Muscle layer of colon (tissue), 2 donors: ENCODE measurements around the gene SPX.
A peak's percentile ranks its signal among the peaks of the same experiment; 100 is the strongest.

Experiments used
- H3K27ac ChIP-seq: one replicate; pipeline ENCODE4 v1.7.0; 2013; ENCODE audit warnings: low read depth, mild to moderate bottlenecking, low read length, moderate library complexity
- H3K27me3 ChIP-seq, 2 donors: one replicate each; pipeline ENCODE4 v1.7.0; 2013; ENCODE audit warnings: low read length in 2 of 2, mild to moderate bottlenecking in 2 of 2; ENCODE audit not compliant: insufficient read depth in 2 of 2, control insufficient read depth in 1 of 2
- H3K36me3 ChIP-seq: one replicate; pipeline ENCODE4 v1.7.0; 2013; ENCODE audit warnings: mild to moderate bottlenecking, low read length; ENCODE audit not compliant: insufficient read depth
- H3K4me1 ChIP-seq: one replicate; pipeline ENCODE4 v1.7.0; 2013; ENCODE audit warnings: mild to moderate bottlenecking, low read length; ENCODE audit not compliant: insufficient read depth
- H3K4me3 ChIP-seq, 2 donors: one replicate each; pipeline ENCODE4 v1.7.0; 2013; ENCODE audit warnings: low read length in 2 of 2, low read depth in 1 of 2, mild to moderate bottlenecking in 1 of 2, moderate library complexity in 1 of 2
- H3K9ac ChIP-seq: one replicate; pipeline ENCODE4 v1.7.0; 2013; ENCODE audit warnings: low read length
- H3K9me3 ChIP-seq: one replicate; pipeline ENCODE4 v1.7.0; 2013; ENCODE audit warnings: mild to moderate bottlenecking, low read length
- donor health status: abdominal sarcoma.
- donor health status: Adenocarcinoma of cecum.

Gene SPX

GRCh38 chr12:21526053-21526452 lies at the start of gene SPX:
Gene SPX, plus strand, starts transcription at chr12:21526296. Its CDS starts 177 bp downstream, at chr12:21526473.
- Histone ChIP-seq H3K4me1 (peaks cover 16% of the 10 kb centered on the region), H3K4me3 (peak within 1 kb of the TSS; percentile 58 to 64), H3K9me3 (no peaks in the 10 kb centered on the region), H3K36me3 (no peaks in the 10 kb centered on the region), H3K9ac (no peak within 1 kb of the TSS), H3K27me3 (peaks cover 5 to 8% of the 10 kb centered on the region in 2 donors), H3K27ac (no peak within 1 kb of the TSS)

- Histone ChIP-seq H3K27ac (no peak overlapping the region), H3K9me3 (no peaks in the 10 kb centered on the region), H3K27me3 (no peaks in the 10 kb centered on the region), H3K4me1 (no peaks in the 10 kb centered on the region), H3K9ac (no peak overlapping the region), H3K36me3 (peaks cover 42% of the 10 kb centered on the region), H3K4me3 (no peak overlapping the region)
These were observed 49.1 kb upstream of the SPX start for GRCh38 chr12:21476949-21477348.

- H3K4me3 ChIP-seq: no peak overlapping the region
- H3K27ac ChIP-seq: no peak overlapping the region
- peaks cover 45% of the 10 kb centered on the region for H3K36me3 ChIP-seq
- no peaks in the 10 kb centered on the region for H3K9me3 ChIP-seq
- H3K4me1 ChIP-seq: no peaks in the 10 kb centered on the region
- H3K27me3 ChIP-seq: no peaks in the 10 kb centered on the region
- no peak overlapping the region for H3K9ac ChIP-seq
These were observed 47.2 kb upstream of the SPX start for GRCh38 chr12:21478756-21479455.

GRCh38 chr12:21483531-21483930 lies 42.6 kb upstream of the SPX start:
- Histone ChIP-seq H3K27ac (no peak overlapping the region), H3K4me3 (no peak overlapping the region), H3K27me3 (no peaks in the 10 kb centered on the region), H3K9me3 (no peaks in the 10 kb centered on the region), H3K9ac (no peak overlapping the region), H3K4me1 (no peaks in the 10 kb centered on the region), H3K36me3 (peaks cover 29% of the 10 kb centered on the region)

GRCh38 chr12:21485998-21486397 lies 40.1 kb upstream of the SPX start:
- H3K4me1 ChIP-seq: no peaks in the 10 kb centered on the region
- H3K4me3 ChIP-seq: no peak overlapping the region
- H3K9ac ChIP-seq: no peak overlapping the region
- no peaks in the 10 kb centered on the region for H3K27me3 ChIP-seq
- H3K27ac ChIP-seq: no peak overlapping the region
- H3K9me3 ChIP-seq: no peaks in the 10 kb centered on the region
- H3K36me3 ChIP-seq: peaks cover 35% of the 10 kb centered on the region

GRCh38 chr12:21499765-21500164 lies 26.3 kb upstream of the SPX start:
- Histone ChIP-seq H3K9ac (no peak overlapping the region), H3K27me3 (no peaks in the 10 kb centered on the region), H3K9me3 (no peaks in the 10 kb centered on the region), H3K4me1 (peaks cover 29% of the 10 kb centered on the region), H3K4me3 (no peak overlapping the region), H3K27ac (no peak overlapping the region), H3K36me3 (peaks cover 27% of the 10 kb centered on the region)

- H3K4me3 ChIP-seq: peak overlapping the region; percentile 92 to 100
- H3K4me1 ChIP-seq: peaks cover 29% of the 10 kb centered on the region
- no peaks in the 10 kb centered on the region for H3K27me3 ChIP-seq
- peaks cover 24% of the 10 kb centered on the region for H3K36me3 ChIP-seq
- H3K27ac ChIP-seq: peak overlapping the region; percentile 92
- no peaks in the 10 kb centered on the region for H3K9me3 ChIP-seq
- H3K9ac ChIP-seq: peak overlapping the region; percentile 91
These were observed 25.3 kb upstream of the SPX start for GRCh38 chr12:21500786-21501257.

- Histone ChIP-seq H3K27ac (peak within 1 kb of the TSS; percentile 92), H3K36me3 (peaks cover 20% of the 10 kb centered on the region), H3K9me3 (no peaks in the 10 kb centered on the region), H3K4me1 (peaks cover 29% of the 10 kb centered on the region), H3K4me3 (peak within 1 kb of the TSS; percentile 92 to 100), H3K27me3 (no peaks in the 10 kb centered on the region), H3K9ac (peak within 1 kb of the TSS; percentile 91)
These were observed 24.6 kb upstream of the SPX start, which contains the start of the genes GOLT1B and RECQL for GRCh38 chr12:21501258-21502163. Gene GOLT1B, plus strand, starts transcription at chr12:21501789. Its CDS starts 135 bp downstream, at chr12:21501924. Gene RECQL, minus strand, starts transcription at chr12:21501635. Its CDS starts 2,065 bp downstream, at chr12:21499570.

- Histone ChIP-seq H3K27ac (peak overlapping the region; percentile 92), H3K9ac (peak overlapping the region; percentile 91), H3K4me3 (peak overlapping the region; percentile 92 to 100), H3K27me3 (no peaks in the 10 kb centered on the region), H3K9me3 (no peaks in the 10 kb centered on the region), H3K4me1 (peaks cover 29% of the 10 kb centered on the region), H3K36me3 (peaks cover 14% of the 10 kb centered on the region)
These were observed 24.0 kb upstream of the SPX start for GRCh38 chr12:21502164-21502496.

GRCh38 chr12:21502872-21503271 lies 23.2 kb upstream of the SPX start:
- H3K36me3 ChIP-seq: peaks cover 9% of the 10 kb centered on the region
- peak overlapping the region in 1 of 2 donors; percentile 92 for H3K4me3 ChIP-seq
- H3K9ac ChIP-seq: peak overlapping the region; percentile 91
- H3K9me3 ChIP-seq: no peaks in the 10 kb centered on the region
- no peaks in the 10 kb centered on the region for H3K27me3 ChIP-seq
- H3K27ac ChIP-seq: no peak overlapping the region
- peaks cover 29% of the 10 kb centered on the region for H3K4me1 ChIP-seq

- Histone ChIP-seq H3K27me3 (no peaks in the 10 kb centered on the region), H3K4me1 (peaks cover 17% of the 10 kb centered on the region), H3K36me3 (peaks cover 11% of the 10 kb centered on the region), H3K9ac (no peak overlapping the region), H3K27ac (no peak overlapping the region), H3K9me3 (no peaks in the 10 kb centered on the region), H3K4me3 (no peak overlapping the region)
These were observed 20.2 kb upstream of the SPX start for GRCh38 chr12:21505888-21506287.
